Tibial nerve (tissue), 4 donors: ENCODE results near the gene ZFPM1. TPM values are rescaled to one million over a fixed set of nuclear protein-coding genes. Genes with fewer than 3 reads are reported as not detected.

Experiments
- DNase-seq, 2 donors: peaks; one replicate each; pipeline ENCODE4 v3.0.0-alpha.2; 2019; ENCODE audit warnings: low spot score in 2 of 2
- H3K27ac ChIP-seq, 4 donors: fragments of 200-600 bp; sonication (generic) in 3 of 4; one replicate each; pipeline ENCODE4 v1.5.1; 2017 to 2019; ENCODE audit warnings: mild to moderate bottlenecking in 1 of 4
- H3K27me3 ChIP-seq, 2 donors: fragments of 200-600 bp; sonication (generic) in 1 of 2; one replicate each; pipeline versions ENCODE4 v1.5.1 to v1.6.0; 2017 to 2019
- H3K36me3 ChIP-seq, 3 donors: fragments of 200-600 bp; sonication (generic); one replicate each; pipeline ENCODE4 v1.5.1; 2018 to 2019
- H3K4me1 ChIP-seq, 4 donors: fragments of 200-600 bp; sonication (generic) in 3 of 4; one replicate each; pipeline ENCODE4 v1.5.1; 2017 to 2019
- H3K4me3 ChIP-seq, 4 donors: fragments of 200-600 bp; sonication (generic) in 3 of 4; one replicate each; pipeline ENCODE4 v1.5.1; 2017 to 2019; ENCODE audit warnings: mild to moderate bottlenecking in 1 of 4, moderate library complexity in 1 of 4
- H3K9me3 ChIP-seq, 4 donors: fragments of 200-600 bp; sonication (generic) in 3 of 4; one replicate each; pipeline ENCODE4 v1.5.1; 2017 to 2019
- CTCF ChIP-seq, 5 experiments: fragments of 200-600 bp in 3 of 5; fragments of 450-650 bp in 2 of 5; sonication (generic) in 3 of 5; IDR thresholded peaks; one replicate each; pipeline ENCODE4 v1.5.1; 2016 to 2019; ENCODE audit warnings: antibody characterized with exemption in 5 of 5, mild to moderate bottlenecking in 3 of 5, moderate library complexity in 2 of 5
- EP300 ChIP-seq, 2 donors: sonication (generic); formaldehyde crosslinking; IDR thresholded peaks; one replicate each; pipeline ENCODE4 v1.6.1; 2017; ENCODE audit warnings: antibody characterized with exemption in 2 of 2, mild to moderate bottlenecking in 1 of 2
- POLR2A ChIP-seq, 2 donors: fragments of 450-650 bp; IDR thresholded peaks; one replicate each; pipeline ENCODE4 v1.6.1; 2017; ENCODE audit warnings: antibody characterized with exemption in 2 of 2, mild to moderate bottlenecking in 2 of 2, moderate library complexity in 2 of 2
- WGBS, 2 donors: methylation state at CpG; one replicate each; pipeline ENCODE4 v1.1.5; 2018; 5-methylcytosine and 5-hydroxymethylcytosine counted together
- total RNA-seq, 4 donors: library from RNA; depleted of rRNA; stranded (reverse); fragments of >200 nt; gene quantifications; one replicate each; pipeline ENCODE4 v1.1.0, GENCODE V29; 2016

Gene ZFPM1
- total RNA-seq, 4 donors from 2014 or later = 0.44 to 1.2 (median 0.71) TPM

- TF ChIP-seq CTCF (IDR thresholded peaks at IDR 0.05) (no peak), EP300 (IDR thresholded peaks at IDR 0.05) (no peak), POLR2A (IDR thresholded peaks at IDR 0.05) (no peak)
- 85 to 94% methylated on average over 2 to 17 of the region's 19 CpGs for WGBS, 2 donors
- Histone ChIP-seq H3K4me3 (no peak overlapping the region), H3K27ac (no peak overlapping the region), H3K4me1 (peaks cover 0 to 37% (median 2%) of the 10 kb centered on the region in 4 donors), H3K27me3 (peaks cover 0 to 24% of the 10 kb centered on the region in 2 donors), H3K9me3 (no peaks in the 10 kb centered on the region), H3K36me3 (no peaks in the 10 kb centered on the region)
- no peak for DNase-seq
Measured at GRCh38 chr16:88427376-88427775, 25.7 kb upstream of the ZFPM1 start.

GRCh38 chr16:88428156-88428555, 24.9 kb upstream of the ZFPM1 start:
- TF ChIP-seq EP300 (IDR thresholded peaks at IDR 0.05) (no peak), CTCF (IDR thresholded peaks at IDR 0.05) (no peak), POLR2A (IDR thresholded peaks at IDR 0.05) (no peak)
- WGBS, 2 donors = 79 to 83% methylated on average over 11 of the region's 19 CpGs
- H3K27me3 ChIP-seq = peaks cover 0 to 24% of the 10 kb centered on the region in 2 donors

DNA sequence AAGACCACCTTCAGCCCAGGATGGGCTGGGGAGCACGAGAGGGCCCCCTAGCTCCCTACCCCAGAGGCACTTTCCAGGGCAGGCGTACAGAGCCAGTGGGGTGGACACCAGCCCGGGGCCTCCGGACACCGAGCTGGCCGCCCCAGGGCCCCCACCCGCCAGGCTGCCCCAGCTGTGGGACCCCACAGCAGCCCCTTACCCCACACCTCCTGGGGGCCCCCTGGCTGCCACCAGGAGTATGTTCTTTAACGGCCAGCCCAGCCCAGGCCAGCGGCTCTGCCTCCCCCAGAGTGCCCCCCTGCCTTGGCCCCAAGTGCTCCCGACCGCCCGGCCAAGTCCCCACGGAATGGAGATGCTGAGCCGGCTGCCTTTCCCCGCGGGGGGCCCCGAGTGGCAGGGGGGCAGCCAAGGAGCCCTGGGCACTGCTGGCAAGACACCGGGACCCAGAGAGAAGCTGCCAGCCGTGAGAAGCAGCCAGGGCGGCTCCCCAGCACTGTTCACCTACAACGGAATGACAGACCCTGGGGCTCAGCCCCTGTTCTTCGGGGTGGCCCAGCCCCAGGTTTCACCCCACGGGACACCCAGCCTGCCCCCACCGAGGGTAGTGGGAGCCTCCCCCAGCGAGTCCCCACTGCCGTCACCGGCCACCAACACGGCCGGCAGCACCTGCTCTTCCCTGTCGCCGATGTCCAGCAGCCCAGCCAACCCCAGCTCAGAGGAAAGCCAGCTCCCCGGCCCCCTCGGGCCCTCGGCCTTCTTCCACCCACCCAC, 24.3 kb upstream of the ZFPM1 start:
- no peak for TF ChIP-seq CTCF (IDR thresholded peaks at IDR 0.05)
- no peak for TF ChIP-seq POLR2A (IDR thresholded peaks at IDR 0.05)
- TF ChIP-seq EP300 (IDR thresholded peaks at IDR 0.05) = no peak
- H3K4me3 ChIP-seq = no peak overlapping the region
- WGBS, 2 donors = 63 to 77% methylated on average over 9 to 27 of the region's 34 CpGs
- peaks cover 0 to 24% of the 10 kb centered on the region in 2 donors for H3K27me3 ChIP-seq
- H3K27ac ChIP-seq = no peak overlapping the region
- H3K36me3 ChIP-seq = no peaks in the 10 kb centered on the region
- no peaks in the 10 kb centered on the region for H3K9me3 ChIP-seq
- no peak for DNase-seq
- H3K4me1 ChIP-seq = peaks cover 0 to 37% (median 2%) of the 10 kb centered on the region in 4 donors

More at GRCh38 chr16:88428156-88428555, 24.9 kb upstream of the ZFPM1 start:
- Histone ChIP-seq H3K36me3 (no peaks in the 10 kb centered on the region), H3K9me3 (no peaks in the 10 kb centered on the region), H3K4me1 (peaks cover 0 to 37% (median 2%) of the 10 kb centered on the region in 4 donors), H3K4me3 (no peak overlapping the region), H3K27ac (no peak overlapping the region)
- DNase-seq = no peak

DNA sequence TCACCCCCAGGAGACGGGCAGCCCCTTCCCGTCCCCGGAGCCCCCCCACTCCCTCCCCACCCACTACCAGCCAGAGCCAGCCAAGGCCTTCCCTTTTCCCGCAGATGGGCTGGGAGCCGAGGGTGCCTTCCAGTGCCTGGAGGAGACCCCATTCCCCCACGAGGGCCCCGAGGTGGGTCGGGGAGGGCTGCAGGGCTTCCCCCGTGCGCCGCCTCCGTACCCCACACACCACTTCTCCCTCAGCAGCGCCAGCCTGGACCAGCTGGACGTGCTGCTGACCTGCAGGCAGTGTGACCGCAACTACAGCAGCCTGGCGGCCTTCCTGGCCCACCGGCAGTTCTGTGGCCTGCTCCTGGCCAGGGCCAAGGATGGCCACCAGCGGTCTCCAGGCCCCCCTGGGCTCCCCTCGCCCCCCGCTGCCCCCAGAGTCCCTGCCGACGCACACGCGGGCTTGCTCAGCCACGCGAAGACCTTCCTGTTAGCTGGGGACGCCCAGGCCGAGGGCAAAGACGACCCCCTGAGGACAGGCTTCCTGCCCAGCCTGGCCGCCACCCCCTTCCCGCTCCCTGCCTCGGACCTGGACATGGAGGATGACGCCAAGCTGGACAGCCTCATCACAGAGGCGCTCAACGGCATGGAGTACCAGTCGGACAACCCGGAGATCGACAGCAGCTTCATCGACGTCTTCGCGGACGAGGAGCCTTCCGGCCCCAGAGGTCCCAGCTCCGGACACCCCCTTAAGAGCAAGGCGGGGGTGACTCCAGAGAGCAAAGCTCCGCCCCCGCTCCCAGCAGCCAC, 23.5 kb upstream of the ZFPM1 start:
- TF ChIP-seq CTCF (IDR thresholded peaks at IDR 0.05) = no peak
- TF ChIP-seq EP300 (IDR thresholded peaks at IDR 0.05) = no peak
- no peak for TF ChIP-seq POLR2A (IDR thresholded peaks at IDR 0.05)
- H3K9me3 ChIP-seq = no peaks in the 10 kb centered on the region
- peak overlapping the region in 3 of 4 donors; percentile 19 to 58 (median 57) for H3K4me3 ChIP-seq
- H3K4me1 ChIP-seq = peaks cover 0 to 35% (median 2%) of the 10 kb centered on the region in 4 donors
- DNase-seq = no peak
- H3K27ac ChIP-seq = peak overlapping the region in 2 of 4 donors; percentile 73 to 77
- WGBS, 2 donors = 72 to 73% methylated on average over 14 to 32 of the region's 48 CpGs
- peaks cover 0 to 24% of the 10 kb centered on the region in 2 donors for H3K27me3 ChIP-seq
- H3K36me3 ChIP-seq = no peaks in the 10 kb centered on the region

- H3K4me1 ChIP-seq = peaks cover 0 to 29% (median 2%) of the 10 kb centered on the region in 4 donors
- H3K4me3 ChIP-seq = peak overlapping the region; percentile 19 to 58 (median 38)
- TF ChIP-seq CTCF (IDR thresholded peaks at IDR 0.05) = no peak
- no peak for TF ChIP-seq EP300 (IDR thresholded peaks at IDR 0.05)
- TF ChIP-seq POLR2A (IDR thresholded peaks at IDR 0.05) = no peak
- H3K27ac ChIP-seq = peak overlapping the region in 3 of 4 donors; percentile 49 to 77 (median 73)
- H3K9me3 ChIP-seq = no peaks in the 10 kb centered on the region
- H3K36me3 ChIP-seq = no peaks in the 10 kb centered on the region
- 0 to 8% methylated on average over 1 to 22 of the region's 36 CpGs for WGBS, 2 donors
- DNase-seq = no peak
- peaks cover 0 to 24% of the 10 kb centered on the region in 2 donors for H3K27me3 ChIP-seq
Measured at GRCh38 chr16:88430185-88430523, 22.9 kb upstream of the ZFPM1 start.
